ENCODE results near the gene CAMK2D.

CAMK2D gene

GRCh38 chr4:113524505-113525186, 236.9 kb downstream of the CAMK2D start:
- WGBS, 2 donors (ENCODE audit: extremely low coverage in 2 of 2, insufficient read length in 2 of 2, insufficient replicate concordance in 1 of 2), result no CpG with 5 or more reads among the region's 2 CpGs
- Histone ChIP-seq H3K27me3 (ENCODE audit: control insufficient read depth in 3 of 3, insufficient read depth in 3 of 3, low read depth in 1 of 3, low read length in 3 of 3) (no peaks in the 10 kb centered on the region), H4K91ac (ENCODE audit: low read depth, low read length, poor library complexity) (no peak overlapping the region), H3K18ac (ENCODE audit: low read length) (no peak overlapping the region), H3K4me2 (ENCODE audit: insufficient read depth, low read length, poor library complexity, severe bottlenecking) (no peak overlapping the region), H2BK15ac (ENCODE audit: low read length) (no peak overlapping the region), H3K4me3 (ENCODE audit: low read length in 2 of 2) (no peak overlapping the region), H3K9ac (ENCODE audit: low read depth, low read length, poor library complexity) (no peak overlapping the region), H3K4me1 (ENCODE audit: control insufficient read depth in 2 of 2, insufficient read depth in 1 of 2, low read depth in 1 of 2, low read length in 2 of 2) (no peaks in the 10 kb centered on the region), H3K14ac (ENCODE audit: low read length) (no peak overlapping the region), H2BK12ac (ENCODE audit: low read length) (no peak overlapping the region), H3K4ac (ENCODE audit: low read length) (no peak overlapping the region), H3K27ac (replicated peaks; ENCODE audit: low read length) (no peak overlapping the region), H2BK5ac (ENCODE audit: low read length) (no peak overlapping the region), H2AK5ac (ENCODE audit: low read depth, low read length) (no peak overlapping the region), H2AFZ (ENCODE audit: low read length) (no peak overlapping the region), H3K23ac (ENCODE audit: low read depth, low read length, poor library complexity) (no peak overlapping the region), H3K36me3 (replicated peaks in 1 of 2; ENCODE audit: control insufficient read depth in 2 of 2, insufficient read depth in 2 of 2, low read length in 2 of 2) (peaks cover 0 to 28% of the 10 kb centered on the region in 2 donors), H3K9me3 (replicated peaks in 1 of 2; ENCODE audit: control insufficient read depth in 2 of 2, insufficient read depth in 1 of 2, low read depth in 1 of 2, low read length in 2 of 2) (no peaks in the 10 kb centered on the region), H2BK120ac (ENCODE audit: low read depth, low read length) (no peak overlapping the region), H3K79me1 (ENCODE audit: low read depth, low read length) (no peaks in the 10 kb centered on the region), H4K8ac (ENCODE audit: low read depth, low read length) (no peak overlapping the region)
- DNase-seq (ENCODE audit: low spot score), result no peak

- Histone ChIP-seq H2BK15ac (ENCODE audit: low read length) (no peak overlapping the region), H3K23ac (ENCODE audit: low read depth, low read length, poor library complexity) (no peak overlapping the region), H2AFZ (ENCODE audit: low read length) (no peak overlapping the region), H4K91ac (ENCODE audit: low read depth, low read length, poor library complexity) (no peak overlapping the region), H2AK5ac (ENCODE audit: low read depth, low read length) (no peak overlapping the region), H2BK12ac (ENCODE audit: low read length) (no peak overlapping the region), H3K4ac (ENCODE audit: low read length) (no peak overlapping the region), H3K4me2 (ENCODE audit: insufficient read depth, low read length, poor library complexity, severe bottlenecking) (no peak overlapping the region), H3K36me3 (replicated peaks in 1 of 2; ENCODE audit: control insufficient read depth in 2 of 2, insufficient read depth in 2 of 2, low read length in 2 of 2) (peaks cover 0 to 24% of the 10 kb centered on the region in 2 donors), H3K4me1 (ENCODE audit: control insufficient read depth in 2 of 2, insufficient read depth in 1 of 2, low read depth in 1 of 2, low read length in 2 of 2) (no peaks in the 10 kb centered on the region), H3K4me3 (ENCODE audit: low read length in 2 of 2) (no peak overlapping the region), H2BK5ac (ENCODE audit: low read length) (no peak overlapping the region), H4K8ac (ENCODE audit: low read depth, low read length) (no peak overlapping the region), H3K9me3 (replicated peaks in 1 of 2; ENCODE audit: control insufficient read depth in 2 of 2, insufficient read depth in 1 of 2, low read depth in 1 of 2, low read length in 2 of 2) (no peaks in the 10 kb centered on the region), H3K27ac (replicated peaks; ENCODE audit: low read length) (no peak overlapping the region), H3K27me3 (ENCODE audit: control insufficient read depth in 3 of 3, insufficient read depth in 3 of 3, low read depth in 1 of 3, low read length in 3 of 3) (no peaks in the 10 kb centered on the region), H2BK120ac (ENCODE audit: low read depth, low read length) (no peak overlapping the region), H3K18ac (ENCODE audit: low read length) (no peak overlapping the region), H3K14ac (ENCODE audit: low read length) (no peak overlapping the region), H3K9ac (ENCODE audit: low read depth, low read length, poor library complexity) (no peak overlapping the region), H3K79me1 (ENCODE audit: low read depth, low read length) (no peaks in the 10 kb centered on the region)
- no peak for DNase-seq (ENCODE audit: low spot score)
- WGBS, 2 donors (ENCODE audit: extremely low coverage in 2 of 2, insufficient read length in 2 of 2, insufficient replicate concordance in 1 of 2), result no CpG with 5 or more reads among the region's 1 CpG
Measured at GRCh38 chr4:113524096-113524495, 237.4 kb downstream of the CAMK2D start.

GRCh38 chr4:113522433-113522832, 239.1 kb downstream of the CAMK2D start:
- H3K18ac ChIP-seq (ENCODE audit: low read length), result no peak overlapping the region
- no peak overlapping the region for H2BK5ac ChIP-seq (ENCODE audit: low read length)
- no CpG with 5 or more reads among the region's 2 CpGs for WGBS, 2 donors (ENCODE audit: extremely low coverage in 2 of 2, insufficient read length in 2 of 2, insufficient replicate concordance in 1 of 2)
- H3K23ac ChIP-seq (ENCODE audit: low read depth, low read length, poor library complexity), result no peak overlapping the region
- no peak overlapping the region for H2BK15ac ChIP-seq (ENCODE audit: low read length)
- peaks cover 0 to 30% of the 10 kb centered on the region in 2 donors for H3K36me3 ChIP-seq (replicated peaks in 1 of 2; ENCODE audit: control insufficient read depth in 2 of 2, insufficient read depth in 2 of 2, low read length in 2 of 2)
- no peak for DNase-seq (ENCODE audit: low spot score)
- H2AFZ ChIP-seq (ENCODE audit: low read length), result no peak overlapping the region
- no peak overlapping the region for H4K91ac ChIP-seq (ENCODE audit: low read depth, low read length, poor library complexity)
- H3K14ac ChIP-seq (ENCODE audit: low read length), result no peak overlapping the region
- H3K4ac ChIP-seq (ENCODE audit: low read length), result no peak overlapping the region
- H3K27ac ChIP-seq (replicated peaks; ENCODE audit: low read length), result no peak overlapping the region
- no peak overlapping the region for H2BK120ac ChIP-seq (ENCODE audit: low read depth, low read length)
- H4K8ac ChIP-seq (ENCODE audit: low read depth, low read length), result no peak overlapping the region
- no peak overlapping the region for H2AK5ac ChIP-seq (ENCODE audit: low read depth, low read length)
- no peaks in the 10 kb centered on the region for H3K9me3 ChIP-seq (replicated peaks in 1 of 2; ENCODE audit: control insufficient read depth in 2 of 2, insufficient read depth in 1 of 2, low read depth in 1 of 2, low read length in 2 of 2)
- H3K9ac ChIP-seq (ENCODE audit: low read depth, low read length, poor library complexity), result no peak overlapping the region
- no peak overlapping the region for H2BK12ac ChIP-seq (ENCODE audit: low read length)
- H3K4me2 ChIP-seq (ENCODE audit: insufficient read depth, low read length, poor library complexity, severe bottlenecking), result no peak overlapping the region
- no peak overlapping the region for H3K4me3 ChIP-seq (ENCODE audit: low read length in 2 of 2)
- H3K27me3 ChIP-seq (ENCODE audit: control insufficient read depth in 3 of 3, insufficient read depth in 3 of 3, low read depth in 1 of 3, low read length in 3 of 3), result no peaks in the 10 kb centered on the region
- H3K79me1 ChIP-seq (ENCODE audit: low read depth, low read length), result no peaks in the 10 kb centered on the region
- no peaks in the 10 kb centered on the region for H3K4me1 ChIP-seq (ENCODE audit: control insufficient read depth in 2 of 2, insufficient read depth in 1 of 2, low read depth in 1 of 2, low read length in 2 of 2)

- Histone ChIP-seq H3K36me3 (replicated peaks in 1 of 2; ENCODE audit: control insufficient read depth in 2 of 2, insufficient read depth in 2 of 2, low read length in 2 of 2) (peaks cover 2 to 67% of the 10 kb centered on the region in 2 donors), H2BK15ac (ENCODE audit: low read length) (no peak overlapping the region), H3K4ac (ENCODE audit: low read length) (no peak overlapping the region), H4K8ac (ENCODE audit: low read depth, low read length) (no peak overlapping the region), H3K9me3 (replicated peaks in 1 of 2; ENCODE audit: control insufficient read depth in 2 of 2, insufficient read depth in 1 of 2, low read depth in 1 of 2, low read length in 2 of 2) (no peaks in the 10 kb centered on the region), H3K4me1 (ENCODE audit: control insufficient read depth in 2 of 2, insufficient read depth in 1 of 2, low read depth in 1 of 2, low read length in 2 of 2) (no peaks in the 10 kb centered on the region), H2BK120ac (ENCODE audit: low read depth, low read length) (no peak overlapping the region), H3K79me1 (ENCODE audit: low read depth, low read length) (no peaks in the 10 kb centered on the region), H2AK5ac (ENCODE audit: low read depth, low read length) (no peak overlapping the region), H3K9ac (ENCODE audit: low read depth, low read length, poor library complexity) (no peak overlapping the region), H3K27ac (replicated peaks; ENCODE audit: low read length) (no peak overlapping the region), H3K14ac (ENCODE audit: low read length) (no peak overlapping the region), H3K27me3 (ENCODE audit: control insufficient read depth in 3 of 3, insufficient read depth in 3 of 3, low read depth in 1 of 3, low read length in 3 of 3) (no peaks in the 10 kb centered on the region), H3K23ac (ENCODE audit: low read depth, low read length, poor library complexity) (no peak overlapping the region), H2BK5ac (ENCODE audit: low read length) (no peak overlapping the region), H3K4me3 (ENCODE audit: low read length in 2 of 2) (no peak overlapping the region), H2AFZ (ENCODE audit: low read length) (no peak overlapping the region), H4K91ac (ENCODE audit: low read depth, low read length, poor library complexity) (no peak overlapping the region), H3K4me2 (ENCODE audit: insufficient read depth, low read length, poor library complexity, severe bottlenecking) (no peak overlapping the region), H3K18ac (ENCODE audit: low read length) (no peak overlapping the region), H2BK12ac (ENCODE audit: low read length) (no peak overlapping the region)
- WGBS, 2 donors (ENCODE audit: extremely low coverage in 2 of 2, insufficient read length in 2 of 2, insufficient replicate concordance in 1 of 2), result no CpG with 5 or more reads among the region's 2 CpGs
- DNase-seq (ENCODE audit: low spot score), result no peak
Measured at GRCh38 chr4:113513382-113513781, 248.2 kb downstream of the CAMK2D start.
